Large intestine (tissue), 3 donors: ENCODE measurements around the gene COL9A1. TPM values are rescaled to one million over a fixed set of nuclear protein-coding genes. Genes with fewer than 3 reads are reported as not detected.
A peak's percentile ranks its signal among the peaks of the same experiment; 100 is the strongest.

ENCODE experiments used
- DNase-seq, 2 donors: peaks; one replicate each; pipeline versions ENCODE4 v3.0.0 to v3.0.0-alpha.2; 2013
- H3K27ac ChIP-seq: one replicate; pipeline ENCODE4 v1.5.1; 2013; ENCODE audit warnings: low read length
- H3K27me3 ChIP-seq: 2 replicates; pipeline ENCODE4 v1.6.1; 2013; ENCODE audit warnings: low read length; ENCODE audit not compliant: control insufficient read depth, insufficient read depth
- H3K36me3 ChIP-seq: 2 replicates; pipeline ENCODE4 v1.6.1; 2013; ENCODE audit warnings: low read length; ENCODE audit not compliant: control insufficient read depth, insufficient read depth
- H3K4me1 ChIP-seq: one replicate; pipeline ENCODE4 v1.6.1; 2013; ENCODE audit warnings: low read length; ENCODE audit not compliant: control insufficient read depth, insufficient read depth
- H3K4me3 ChIP-seq: one replicate; pipeline ENCODE4 v1.5.1; 2013; ENCODE audit warnings: low read length
- H3K9me3 ChIP-seq: one replicate; pipeline ENCODE4 v1.6.1; 2013; ENCODE audit warnings: mild to moderate bottlenecking, low read depth, low read length, moderate library complexity; ENCODE audit not compliant: control insufficient read depth
- WGBS: methylation state at CpG from one replicate; pipeline ENCODE4 v1.1.5; 2013; ENCODE audit warnings: low lambda C conversion rate; ENCODE audit not compliant: insufficient coverage; 5-methylcytosine and 5-hydroxymethylcytosine counted together
- polyA plus RNA-seq: library from polyadenylated mRNA; unstranded; fragments of 120-200 nt; gene quantifications from one replicate; pipeline ENCODE4 v1.2.1, GENCODE V29; 2013

The COL9A1 gene
- polyA plus RNA-seq, 1 donor = 5.2 TPM

GRCh38 chr6:70270287-70271005 lies 32.4 kb downstream of the COL9A1 start:
- Histone ChIP-seq H3K27me3 (no peaks in the 10 kb centered on the region), H3K4me1 (no peaks in the 10 kb centered on the region), H3K36me3 (no peaks in the 10 kb centered on the region), H3K9me3 (no peaks in the 10 kb centered on the region), H3K4me3 (no peak overlapping the region), H3K27ac (no peak overlapping the region)
- 48% methylated on average over 3 of the region's 8 CpGs for WGBS
- no peak for DNase-seq

GRCh38 chr6:70266142-70266541 lies 36.7 kb downstream of the COL9A1 start:
- H3K9me3 ChIP-seq = no peaks in the 10 kb centered on the region
- no peaks in the 10 kb centered on the region for H3K27me3 ChIP-seq
- H3K4me3 ChIP-seq = no peak overlapping the region
- no peak overlapping the region for H3K27ac ChIP-seq
- no peaks in the 10 kb centered on the region for H3K36me3 ChIP-seq
- no peaks in the 10 kb centered on the region for H3K4me1 ChIP-seq
- DNase-seq = no peak
- 0% methylated on average over 1 of the region's 2 CpGs for WGBS

DNA sequence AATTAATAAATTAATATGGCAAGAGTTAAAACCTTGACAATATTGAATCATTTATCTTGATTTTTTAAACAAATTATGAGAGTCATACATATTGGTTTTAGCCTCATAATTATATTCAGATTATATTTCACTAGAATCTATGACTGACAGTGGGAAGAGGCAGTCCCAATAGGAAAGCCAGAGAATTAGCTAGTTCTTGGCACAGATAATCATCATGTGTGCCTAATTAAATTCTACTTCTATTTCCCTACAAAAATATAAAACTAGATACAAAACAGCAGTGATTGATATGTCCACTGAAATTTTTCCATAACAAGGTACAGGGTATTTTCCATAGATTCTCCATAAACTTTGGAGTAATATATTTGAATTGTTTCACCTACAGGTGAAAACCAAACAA lies 38.6 kb downstream of the COL9A1 start:
- no peaks in the 10 kb centered on the region for H3K27me3 ChIP-seq
- H3K27ac ChIP-seq = no peak overlapping the region
- H3K4me3 ChIP-seq = no peak overlapping the region
- H3K4me1 ChIP-seq = no peaks in the 10 kb centered on the region
- H3K9me3 ChIP-seq = no peaks in the 10 kb centered on the region
- no peak for DNase-seq
- no peaks in the 10 kb centered on the region for H3K36me3 ChIP-seq

GRCh38 chr6:70258483-70258882 lies 44.4 kb downstream of the COL9A1 start:
- no CpG with 5 or more reads among the region's 1 CpG for WGBS
- DNase-seq = no peak
- no peaks in the 10 kb centered on the region for H3K36me3 ChIP-seq
- no peak overlapping the region for H3K4me3 ChIP-seq
- no peaks in the 10 kb centered on the region for H3K27me3 ChIP-seq
- no peak overlapping the region for H3K27ac ChIP-seq
- H3K9me3 ChIP-seq = no peaks in the 10 kb centered on the region
- H3K4me1 ChIP-seq = no peaks in the 10 kb centered on the region

GRCh38 chr6:70257768-70258273 lies 45.1 kb downstream of the COL9A1 start:
- Histone ChIP-seq H3K4me1 (no peaks in the 10 kb centered on the region), H3K4me3 (no peak overlapping the region), H3K27me3 (no peaks in the 10 kb centered on the region), H3K36me3 (no peaks in the 10 kb centered on the region), H3K27ac (no peak overlapping the region), H3K9me3 (no peaks in the 10 kb centered on the region)
- no peak for DNase-seq
- WGBS = 80% methylated on average over 1 of the region's 2 CpGs

- no peaks in the 10 kb centered on the region for H3K36me3 ChIP-seq
- no peaks in the 10 kb centered on the region for H3K9me3 ChIP-seq
- H3K4me1 ChIP-seq = no peaks in the 10 kb centered on the region
- H3K27me3 ChIP-seq = no peaks in the 10 kb centered on the region
- no peak for DNase-seq
- no peak overlapping the region for H3K4me3 ChIP-seq
- H3K27ac ChIP-seq = no peak overlapping the region
- WGBS = no CpG with 5 or more reads among the region's 2 CpGs
Observed at GRCh38 chr6:70254784-70255183, 48.1 kb downstream of the COL9A1 start.

- WGBS = 100% methylated on average over 2 of the region's 3 CpGs
- Histone ChIP-seq H3K27me3 (no peaks in the 10 kb centered on the region), H3K9me3 (no peaks in the 10 kb centered on the region), H3K36me3 (no peaks in the 10 kb centered on the region), H3K4me3 (no peak overlapping the region), H3K27ac (no peak overlapping the region), H3K4me1 (no peaks in the 10 kb centered on the region)
- DNase-seq = no peak
Observed at GRCh38 chr6:70253923-70254322, 49.0 kb downstream of the COL9A1 start.

DNA sequence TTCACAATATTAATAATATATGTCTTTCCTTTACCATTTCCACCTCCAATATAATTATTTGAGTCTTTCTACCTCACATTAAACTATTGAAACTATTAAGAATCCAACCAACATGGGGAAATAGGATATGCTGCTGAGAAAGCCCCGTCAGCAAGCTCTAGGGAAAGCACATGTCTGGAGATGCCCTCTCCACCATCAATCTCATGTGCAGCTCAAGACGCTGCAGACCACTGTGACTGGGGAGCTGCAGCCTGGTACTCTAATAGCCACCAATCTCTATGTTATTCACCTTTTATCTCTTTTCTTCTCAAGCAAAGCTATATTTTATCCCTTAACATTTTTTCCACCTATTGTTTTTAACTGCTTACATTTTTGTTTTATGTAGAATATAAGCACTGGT lies 50.3 kb downstream of the COL9A1 start:
- Histone ChIP-seq H3K9me3 (no peaks in the 10 kb centered on the region), H3K4me3 (no peak overlapping the region), H3K27me3 (no peaks in the 10 kb centered on the region), H3K4me1 (no peaks in the 10 kb centered on the region), H3K27ac (no peak overlapping the region), H3K36me3 (no peaks in the 10 kb centered on the region)
- DNase-seq = no peak
- no CpG with 5 or more reads among the region's 2 CpGs for WGBS

GRCh38 chr6:70246118-70246517 lies 56.8 kb downstream of the COL9A1 start:
- H3K9me3 ChIP-seq = no peaks in the 10 kb centered on the region
- H3K4me1 ChIP-seq = no peaks in the 10 kb centered on the region
- whole genome bisulfite sequencing = 86% methylated on average over 1 of the region's 7 CpGs
- H3K4me3 ChIP-seq = no peak overlapping the region
- no peak overlapping the region for H3K27ac ChIP-seq
- no peaks in the 10 kb centered on the region for H3K36me3 ChIP-seq
- no peaks in the 10 kb centered on the region for H3K27me3 ChIP-seq
- DNase-seq = no peak

- peak; percentile 9 to 41 for DNase-seq
- 40% methylated on average over 2 of the region's 7 CpGs for WGBS
- Histone ChIP-seq H3K27me3 (no peaks in the 10 kb centered on the region), H3K4me3 (no peak overlapping the region), H3K36me3 (no peaks in the 10 kb centered on the region), H3K9me3 (no peaks in the 10 kb centered on the region), H3K27ac (no peak overlapping the region), H3K4me1 (no peaks in the 10 kb centered on the region)
Observed at GRCh38 chr6:70241991-70242420, 60.9 kb downstream of the COL9A1 start.

GRCh38 chr6:70241031-70241430 lies 61.9 kb downstream of the COL9A1 start:
- no peaks in the 10 kb centered on the region for H3K4me1 ChIP-seq
- no peaks in the 10 kb centered on the region for H3K27me3 ChIP-seq
- no peak overlapping the region for H3K27ac ChIP-seq
- peak in 1 of 2 donors; percentile 11 for DNase-seq
- no peaks in the 10 kb centered on the region for H3K9me3 ChIP-seq
- H3K36me3 ChIP-seq = no peaks in the 10 kb centered on the region
- H3K4me3 ChIP-seq = no peak overlapping the region
- no CpG with 5 or more reads among the region's 3 CpGs for WGBS
